GM18526 (cell line): ENCODE data around the gene ULK4.

Experiments used
- POLR2A ChIP-seq: IDR thresholded peaks from 3 replicates; pipeline ENCODE4 v1.6.1; 2011; ENCODE audit not compliant: insufficient read length; ENCODE audit errors: extremely low read depth

Gene ULK4

GRCh38 chr3:41569632-41570305 lies 392.1 kb downstream of the ULK4 start:
- no peak for TF ChIP-seq POLR2A

- TF ChIP-seq POLR2A: no peak
Measured at GRCh38 chr3:41565948-41566514, 395.9 kb downstream of the ULK4 start.

GRCh38 chr3:41565003-41565402 lies 396.9 kb downstream of the ULK4 start:
- no peak for TF ChIP-seq POLR2A

- no peak for TF ChIP-seq POLR2A
Measured at GRCh38 chr3:41532976-41533375, 428.9 kb downstream of the ULK4 start.

GRCh38 chr3:41526995-41527573 lies 434.8 kb downstream of the ULK4 start:
- TF ChIP-seq POLR2A: no peak

- no peak for TF ChIP-seq POLR2A
Measured at GRCh38 chr3:41525303-41526064, 436.4 kb downstream of the ULK4 start.

GRCh38 chr3:41523897-41524296 lies 438.0 kb downstream of the ULK4 start:
- no peak for TF ChIP-seq POLR2A

- TF ChIP-seq POLR2A: no peak
Measured at GRCh38 chr3:41522612-41523011, 439.3 kb downstream of the ULK4 start.

GRCh38 chr3:41521010-41521655 lies 440.8 kb downstream of the ULK4 start:
- no peak for TF ChIP-seq POLR2A

GRCh38 chr3:41519746-41520145 lies 442.2 kb downstream of the ULK4 start:
- TF ChIP-seq POLR2A: no peak

- no peak for TF ChIP-seq POLR2A
Measured at GRCh38 chr3:41518626-41519025, 443.3 kb downstream of the ULK4 start.

GRCh38 chr3:41508063-41508696 lies 453.7 kb downstream of the ULK4 start:
- no peak for TF ChIP-seq POLR2A

GRCh38 chr3:41507336-41508062 lies 454.4 kb downstream of the ULK4 start:
- no peak for TF ChIP-seq POLR2A

GRCh38 chr3:41503998-41504623 lies 457.8 kb downstream of the ULK4 start:
- TF ChIP-seq POLR2A: no peak
